Progenitor cell of endocrine pancreas (in vitro differentiated cells): ENCODE measurements around the gene WDFY1. TPM values are rescaled to one million over a fixed set of nuclear protein-coding genes. Genes with fewer than 3 reads are reported as not detected.
A peak's percentile ranks its signal among the peaks of the same experiment; 100 is the strongest.

ENCODE experiments used
- DNase-seq: peaks from one replicate; pipeline ENCODE4 v3.0.0; 2021; ENCODE audit warnings: low spot score; ENCODE audit not compliant: unreplicated experiment
- H3K27ac Mint-ChIP-seq: 2 replicates; pipeline ENCODE4 v1.8.0; 2021; ENCODE audit warnings: mild to moderate bottlenecking, moderate library complexity, mixed read lengths
- H3K27me3 Mint-ChIP-seq: 2 replicates; pipeline ENCODE4 v1.8.0; 2021; ENCODE audit warnings: mixed read lengths
- H3K36me3 Mint-ChIP-seq: 2 replicates; pipeline ENCODE4 v1.8.0; 2022; ENCODE audit warnings: mixed read lengths; ENCODE audit not compliant: insufficient read depth
- H3K4me1 Mint-ChIP-seq: 2 replicates; pipeline ENCODE4 v1.8.0; 2021; ENCODE audit warnings: low read depth, mixed read lengths
- H3K4me3 Mint-ChIP-seq: 2 replicates; pipeline ENCODE4 v1.8.0; 2021; ENCODE audit warnings: low read depth, mild to moderate bottlenecking, moderate library complexity, mixed read lengths
- H3K9me3 Mint-ChIP-seq: 2 replicates; pipeline ENCODE4 v1.8.0; 2021; ENCODE audit warnings: low read depth, mixed read lengths
- total RNA-seq: library from RNA; stranded (reverse); gene quantifications from 2 replicates; pipeline ENCODE4 v1.2.1, GENCODE V29; 2021
- TF ChIP-seq, protein P1 (sequence below): fragments of 200-600 bp; sonication (generic); IDR thresholded peaks from one replicate; pipeline ENCODE4 v1.5.0; 2021; ENCODE audit warnings: antibody characterized with exemption, mild to moderate bottlenecking; ENCODE audit not compliant: unreplicated experiment

WDFY1 gene
- total RNA-seq, 1 donor from 2014 or later, result 52.3 TPM

GRCh38 chr2:223915071-223915470, 30.1 kb downstream of the WDFY1 start:
- no peaks in the 10 kb centered on the region for H3K9me3 Mint-ChIP-seq
- no peak overlapping the region for H3K4me3 Mint-ChIP-seq
- no peak for DNase-seq
- H3K4me1 Mint-ChIP-seq, result no peaks in the 10 kb centered on the region
- H3K36me3 Mint-ChIP-seq, result peaks cover 9% of the 10 kb centered on the region
- TF ChIP-seq, protein P1, sequence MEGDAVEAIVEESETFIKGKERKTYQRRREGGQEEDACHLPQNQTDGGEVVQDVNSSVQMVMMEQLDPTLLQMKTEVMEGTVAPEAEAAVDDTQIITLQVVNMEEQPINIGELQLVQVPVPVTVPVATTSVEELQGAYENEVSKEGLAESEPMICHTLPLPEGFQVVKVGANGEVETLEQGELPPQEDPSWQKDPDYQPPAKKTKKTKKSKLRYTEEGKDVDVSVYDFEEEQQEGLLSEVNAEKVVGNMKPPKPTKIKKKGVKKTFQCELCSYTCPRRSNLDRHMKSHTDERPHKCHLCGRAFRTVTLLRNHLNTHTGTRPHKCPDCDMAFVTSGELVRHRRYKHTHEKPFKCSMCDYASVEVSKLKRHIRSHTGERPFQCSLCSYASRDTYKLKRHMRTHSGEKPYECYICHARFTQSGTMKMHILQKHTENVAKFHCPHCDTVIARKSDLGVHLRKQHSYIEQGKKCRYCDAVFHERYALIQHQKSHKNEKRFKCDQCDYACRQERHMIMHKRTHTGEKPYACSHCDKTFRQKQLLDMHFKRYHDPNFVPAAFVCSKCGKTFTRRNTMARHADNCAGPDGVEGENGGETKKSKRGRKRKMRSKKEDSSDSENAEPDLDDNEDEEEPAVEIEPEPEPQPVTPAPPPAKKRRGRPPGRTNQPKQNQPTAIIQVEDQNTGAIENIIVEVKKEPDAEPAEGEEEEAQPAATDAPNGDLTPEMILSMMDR, result no peak
- H3K27ac Mint-ChIP-seq, result no peak overlapping the region
- no peaks in the 10 kb centered on the region for H3K27me3 Mint-ChIP-seq

- TF ChIP-seq, protein P1, result no peak
- H3K9me3 Mint-ChIP-seq, result no peaks in the 10 kb centered on the region
- no peak overlapping the region for H3K27ac Mint-ChIP-seq
- H3K4me1 Mint-ChIP-seq, result peaks cover 7% of the 10 kb centered on the region
- no peak for DNase-seq
- H3K4me3 Mint-ChIP-seq, result no peak overlapping the region
- no peaks in the 10 kb centered on the region for H3K27me3 Mint-ChIP-seq
- peaks cover 9% of the 10 kb centered on the region for H3K36me3 Mint-ChIP-seq
These were observed 30.8 kb downstream of the WDFY1 start for GRCh38 chr2:223914324-223914723.

GRCh38 chr2:223909001-223909741, 36.0 kb downstream of the WDFY1 start:
- peaks cover 14% of the 10 kb centered on the region for H3K36me3 Mint-ChIP-seq
- TF ChIP-seq, protein P1, result no peak
- peak overlapping the region; percentile 91 for H3K27ac Mint-ChIP-seq
- H3K4me1 Mint-ChIP-seq, result peaks cover 24% of the 10 kb centered on the region
- peak overlapping the region; percentile 49 for H3K4me3 Mint-ChIP-seq
- H3K27me3 Mint-ChIP-seq, result no peaks in the 10 kb centered on the region
- H3K9me3 Mint-ChIP-seq, result no peaks in the 10 kb centered on the region
- DNase-seq, result no peak

GRCh38 chr2:223908304-223908998, 36.7 kb downstream of the WDFY1 start:
- TF ChIP-seq, protein P1, result no peak
- Mint-ChIP-seq H3K36me3 (peaks cover 14% of the 10 kb centered on the region), H3K27me3 (no peaks in the 10 kb centered on the region), H3K27ac (peak overlapping the region; percentile 91), H3K4me1 (peaks cover 24% of the 10 kb centered on the region), H3K4me3 (peak overlapping the region; percentile 49), H3K9me3 (no peaks in the 10 kb centered on the region)
- no peak for DNase-seq

DNA sequence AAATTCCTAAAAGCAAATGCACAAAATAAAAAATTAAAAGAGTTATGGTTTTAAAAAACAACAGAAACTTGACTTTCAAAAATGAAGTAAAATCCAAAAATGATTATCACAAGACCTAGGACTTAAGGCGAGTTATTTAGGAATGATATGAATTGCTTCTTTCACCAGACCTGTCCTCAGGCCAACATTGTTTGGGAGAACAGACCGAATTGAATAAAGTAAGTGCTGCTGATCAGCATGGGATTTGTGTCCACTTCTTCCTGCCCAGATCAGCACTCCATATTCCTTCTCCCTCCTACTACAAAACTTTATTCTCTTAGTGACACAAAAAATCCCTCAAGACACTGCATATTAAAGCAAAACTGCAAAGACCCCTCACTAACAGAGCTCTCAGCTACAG, 39.1 kb downstream of the WDFY1 start:
- peaks cover 24% of the 10 kb centered on the region for H3K4me1 Mint-ChIP-seq
- DNase-seq, result no peak
- no peaks in the 10 kb centered on the region for H3K27me3 Mint-ChIP-seq
- no peaks in the 10 kb centered on the region for H3K9me3 Mint-ChIP-seq
- H3K36me3 Mint-ChIP-seq, result peaks cover 14% of the 10 kb centered on the region
- TF ChIP-seq, protein P1, result no peak
- H3K27ac Mint-ChIP-seq, result no peak overlapping the region
- no peak overlapping the region for H3K4me3 Mint-ChIP-seq
